C4-2B (cell line): ENCODE results near the gene HSPG2.
"Not testable (repeated sequence)": the region's sequence is repeated elsewhere in the genome, so short reads cannot be mapped to it uniquely, and the experiment has no call there.

Experiments
- H3K27ac ChIP-seq: fragments of 450-650 bp; 2 replicates; pipeline ENCODE4 v1.5.1; 2017
- CTCF ChIP-seq: fragments of 450-650 bp; conservative IDR thresholded peaks from 2 replicates; pipeline ENCODE4 v1.5.1; 2017; ENCODE audit warnings: mild to moderate bottlenecking
- ZFX ChIP-seq: fragments of 450-650 bp; IDR thresholded peaks from 2 replicates; pipeline ENCODE4 v1.6.1; 2017

HSPG2 gene

GRCh38 chr1:21909286-21909759 lies 27.8 kb downstream of the HSPG2 start:
- no peak overlapping the region for H3K27ac ChIP-seq
- TF ChIP-seq CTCF: no peak
- no peak for TF ChIP-seq ZFX

DNA sequence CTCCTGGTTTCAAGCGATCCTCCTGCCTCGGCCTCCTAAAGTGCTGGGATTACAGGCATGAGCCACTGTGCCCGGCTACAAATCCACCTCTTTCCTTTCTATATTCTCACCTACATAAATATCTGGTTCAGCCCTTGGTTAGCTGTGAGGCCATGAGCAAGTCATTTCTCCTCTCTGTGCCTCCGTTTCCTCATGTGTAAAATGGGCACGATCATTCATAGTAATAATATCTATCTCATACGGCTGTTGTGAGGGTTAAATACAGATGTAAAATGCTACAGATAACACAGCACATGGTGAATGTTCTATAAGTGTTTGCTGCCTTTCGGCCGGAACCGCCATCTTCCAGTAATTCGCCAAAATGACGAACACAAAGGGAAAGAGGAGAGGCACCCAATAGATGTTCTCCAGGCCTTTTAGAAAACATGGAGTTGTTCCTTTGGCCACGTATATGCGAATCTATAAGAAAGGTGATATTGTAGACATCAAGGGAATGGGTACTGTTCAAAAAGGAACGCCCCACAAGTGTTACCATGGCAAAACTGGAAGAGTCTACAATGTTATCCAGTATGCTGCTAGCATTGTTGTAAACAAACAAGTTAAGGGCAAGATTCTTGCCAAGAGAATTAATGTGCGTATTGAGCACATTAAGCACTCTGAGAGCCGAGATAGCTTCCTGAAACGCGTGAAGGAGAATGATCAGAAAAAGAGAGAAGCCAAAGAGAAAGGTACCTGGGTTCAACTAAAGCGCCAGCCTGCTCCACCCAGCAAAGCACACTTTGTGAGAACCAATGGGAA lies 29.2 kb downstream of the HSPG2 start:
- H3K27ac ChIP-seq: not testable (repeated sequence)

DNA sequence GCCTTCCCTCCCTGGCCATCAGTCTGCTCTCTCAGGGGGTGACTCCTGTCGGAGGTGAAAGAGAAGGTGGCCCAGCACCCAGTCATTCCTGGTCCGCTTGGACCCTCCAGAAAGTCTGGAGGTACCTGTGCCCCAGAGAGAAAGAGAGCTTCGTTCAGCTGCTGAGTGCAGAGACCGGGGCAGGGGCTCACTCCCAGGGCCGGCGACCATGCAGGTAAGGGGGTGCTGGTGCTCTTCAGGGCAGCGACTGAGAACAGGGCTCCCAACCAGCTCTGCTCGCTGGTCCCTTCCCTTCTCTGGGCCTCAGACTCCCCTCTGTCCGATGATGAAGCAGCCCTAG lies 30.1 kb downstream of the HSPG2 start:
- no peak for TF ChIP-seq ZFX
- TF ChIP-seq CTCF: no peak
- no peak overlapping the region for H3K27ac ChIP-seq

DNA sequence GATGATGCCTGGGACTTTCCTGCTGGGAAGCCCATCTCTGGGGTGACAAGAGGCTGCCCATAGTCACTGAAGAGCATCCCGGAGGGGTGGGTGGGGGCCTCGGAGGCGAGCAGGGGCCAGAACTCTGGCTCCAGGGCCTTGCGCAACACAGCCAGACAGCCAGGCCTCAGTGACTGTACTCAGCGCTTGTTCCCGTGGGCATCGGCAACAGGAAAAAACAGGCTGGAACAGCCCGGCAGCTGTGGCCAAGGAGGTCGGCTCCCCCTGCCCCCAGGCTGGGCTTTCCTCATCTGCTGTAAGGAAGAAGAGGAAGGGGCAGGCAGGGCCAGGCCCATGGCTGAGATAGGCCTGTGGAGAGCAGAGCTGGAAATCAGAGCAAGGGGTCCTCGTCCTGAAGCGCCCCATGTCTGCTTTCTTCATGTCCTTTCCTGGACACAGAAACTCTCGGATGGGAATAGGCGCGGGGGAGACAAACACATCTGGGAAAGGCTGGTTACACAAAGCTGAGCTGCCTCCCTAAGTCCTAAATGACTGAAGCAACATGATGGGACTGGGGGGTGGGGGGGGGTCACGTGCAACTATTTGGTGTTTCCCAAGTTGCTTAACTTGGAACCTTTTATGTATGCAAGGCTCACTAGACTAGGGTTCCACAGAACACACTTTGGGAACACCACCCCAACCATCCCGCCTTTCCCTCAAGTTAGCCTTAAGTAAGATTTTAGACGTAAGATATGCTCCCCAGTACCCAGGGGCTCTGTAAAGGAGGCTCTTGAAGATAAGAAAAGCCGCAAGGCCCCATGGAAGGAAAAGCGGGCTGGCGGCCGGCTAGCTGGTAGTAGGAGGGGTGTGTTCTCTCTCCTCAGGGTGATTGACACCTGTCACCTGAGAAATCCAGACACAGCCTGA lies 30.7 kb downstream of the HSPG2 start:
- TF ChIP-seq CTCF (no peak), ZFX (no peak)
- no peak overlapping the region for H3K27ac ChIP-seq

DNA sequence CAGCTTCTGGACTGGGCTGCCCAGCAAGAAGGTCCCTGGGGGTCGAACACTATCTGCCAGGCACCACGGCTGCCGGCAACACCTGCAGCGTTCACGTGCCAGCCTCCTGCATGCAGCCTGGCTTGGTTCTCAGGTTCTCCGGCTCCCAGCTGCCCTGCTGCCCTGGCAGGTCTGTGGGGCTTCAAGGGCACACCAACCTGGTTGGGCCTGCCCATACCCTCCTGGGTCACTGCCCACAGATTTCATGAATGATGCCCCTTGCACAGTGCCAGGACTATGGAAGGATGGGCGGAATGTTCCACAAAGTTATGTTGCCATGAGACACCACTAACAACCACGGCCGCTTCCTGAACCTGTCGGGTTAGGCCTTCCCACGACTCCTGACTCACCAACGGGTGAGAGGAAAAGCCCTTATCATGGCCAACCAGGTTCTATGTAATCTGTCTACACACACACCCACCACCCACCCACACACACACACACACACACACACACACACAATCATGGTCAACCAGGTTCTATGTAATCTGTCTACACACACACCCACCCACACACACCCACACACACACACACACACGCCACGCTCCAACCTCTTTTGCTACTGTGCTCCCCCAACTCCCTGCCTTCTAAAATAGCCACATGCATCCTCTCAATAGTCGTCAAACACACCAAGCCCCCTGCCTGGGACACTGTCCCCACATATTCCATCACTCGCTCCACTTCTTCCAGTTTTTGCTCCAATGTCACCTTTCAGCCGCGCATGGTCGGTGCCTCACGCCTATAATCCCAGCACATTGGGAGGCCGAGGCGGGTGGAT lies 32.2 kb downstream of the HSPG2 start:
- no peak for TF ChIP-seq ZFX
- TF ChIP-seq CTCF: no peak
- H3K27ac ChIP-seq: no peak overlapping the region

DNA sequence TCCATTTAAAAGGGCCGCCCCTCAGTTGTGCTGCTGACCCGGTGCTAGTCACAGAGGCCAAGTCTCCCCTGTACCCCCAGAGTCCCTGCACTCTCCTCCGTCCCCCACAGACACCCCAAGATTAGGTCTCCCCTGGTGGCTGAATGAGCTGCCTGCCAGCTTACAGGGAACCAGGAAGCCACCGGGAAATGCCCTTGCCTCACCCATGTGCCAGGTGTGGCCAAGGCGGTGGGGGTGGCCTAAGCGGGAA lies 32.7 kb downstream of the HSPG2 start:
- no peak for TF ChIP-seq CTCF
- no peak for TF ChIP-seq ZFX
- no peak overlapping the region for H3K27ac ChIP-seq

DNA sequence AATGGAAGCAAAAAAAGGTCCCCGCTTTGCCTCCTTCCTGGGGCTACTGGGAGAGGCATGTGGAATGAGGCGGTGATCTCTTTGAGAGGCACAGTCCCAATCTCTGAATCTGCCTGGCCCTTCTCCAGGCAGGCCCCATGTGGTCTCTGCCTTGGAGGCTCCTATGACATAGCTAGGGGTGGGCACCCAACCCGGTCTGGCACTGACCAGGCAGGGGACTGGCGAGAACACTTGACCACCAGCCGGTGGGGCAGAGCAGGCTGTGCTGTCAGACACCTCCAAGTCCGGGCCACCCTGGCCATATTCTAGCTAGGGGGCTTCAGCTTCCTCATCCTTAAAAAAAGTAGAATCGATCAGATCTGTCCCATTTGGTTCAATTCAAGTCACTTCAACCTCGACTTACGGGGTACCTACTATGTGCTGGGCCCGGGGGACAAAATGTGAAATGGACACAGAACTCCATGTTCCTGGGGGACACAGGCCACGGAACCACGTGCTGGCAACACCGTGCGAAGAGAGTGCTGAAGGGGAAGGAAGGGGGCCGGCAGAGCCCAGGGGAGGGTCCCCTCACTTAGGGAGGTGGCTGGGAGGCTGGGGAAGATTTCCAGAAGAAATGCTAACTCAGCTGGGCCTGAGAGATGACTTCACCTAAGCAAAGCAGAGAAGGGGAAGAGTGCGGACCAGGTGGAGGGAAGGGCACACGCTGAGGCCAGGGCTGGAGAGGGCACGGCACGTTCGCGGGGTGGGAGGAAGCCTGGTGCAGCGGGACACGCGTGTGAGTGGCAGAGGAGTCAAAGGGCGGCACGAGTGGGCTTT lies 33.3 kb downstream of the HSPG2 start:
- H3K27ac ChIP-seq: no peak overlapping the region
- TF ChIP-seq CTCF (no peak), ZFX (no peak)
